HCT116 (cell line): Measurements from ENCODE around the gene GPR75. TPM values are rescaled to one million over a fixed set of nuclear protein-coding genes. Genes with fewer than 3 reads are reported as not detected.

Source experiments
- ATAC-seq: fragments of 200-7000 bp; cut with Tn5 transposase; 2 replicates; pipeline ENCODE4 v1.9.1; 2020; ENCODE audit warnings: mild to moderate bottlenecking, moderate library complexity
- BruUV-seq: library from RNA; stranded (reverse); fragments of 400-500 nt; replicated peaks from 2 replicates; lab custom pipeline; 2021; lab: Mats Ljungman, UMichigan
- CTCF ChIA-PET: fragments of 300-600 bp; sonication (Branson Sonifier 250); formaldehyde crosslinking; loops from one replicate; lab custom pipeline; 2021; ENCODE audit warnings: antibody characterized with exemption; lab: Charles Lee
- POLR2A ChIA-PET: fragments of 300-600, 350-600 bp; sonication (Branson Sonifier 250); formaldehyde crosslinking; loops from one replicate; lab custom pipeline; 2021; ENCODE audit warnings: antibody characterized with exemption; lab: Charles Lee
- RAD21 ChIA-PET, 2 experiments: fragments of 300-600 bp; sonication (Branson Sonifier 250); formaldehyde crosslinking; loops; one replicate each; lab custom pipeline; 2023; ENCODE audit warnings: low total read pairs in 2 of 2; ENCODE audit not compliant: uncharacterized antibody in 2 of 2, unreplicated experiment in 2 of 2, low non-redundant PET in 1 of 2; lab: Charles Lee
- DNase-seq: peaks from one replicate; pipeline ENCODE4 v3.0.0-alpha.2; 2010; ENCODE audit warnings: low read depth, low spot score
- H2AFZ ChIP-seq: fragments of 200-600 bp; shearing (Covaris generic), sonication (generic); 2 replicates; pipeline ENCODE4 v1.6.1; 2017; ENCODE audit warnings: low read depth, mixed run types, mixed read lengths, antibody characterized with exemption, low read length; ENCODE audit not compliant: poor library complexity, severe bottlenecking
- H3K27ac ChIP-seq: 2 replicates; pipeline ENCODE4 v1.5.1; 2012; ENCODE audit warnings: low read depth, low read length
- H3K27me3 ChIP-seq: fragments of 200-600 bp; sonication (generic); 2 replicates; pipeline ENCODE4 v1.6.1; 2016; ENCODE audit warnings: mixed run types, low read length, mixed read lengths; ENCODE audit not compliant: insufficient read depth
- H3K36me3 ChIP-seq, 2 experiments: fragments of 200-500 bp in 1 of 2; fragments of 200-600 bp in 1 of 2; sonication (Bioruptor generic) in 1 of 2; sonication (generic) in 1 of 2; 2 replicates each; pipeline versions ENCODE4 v1.5.1 to v1.6.1; 2014 to 2016; ENCODE audit warnings: low read length in 2 of 2, inconsistent platforms in 1 of 2, mixed read lengths in 1 of 2, mixed run types in 1 of 2; ENCODE audit not compliant: insufficient read depth in 2 of 2, control insufficient read depth in 1 of 2
- H3K4me1 ChIP-seq, 2 experiments: fragments of 200-600 bp in 1 of 2; sonication (generic) in 1 of 2; 2 replicates each; pipeline versions ENCODE4 v1.5.1 to v1.6.1; 2012 to 2017; ENCODE audit warnings: low read length in 2 of 2, inconsistent platforms in 1 of 2, mild to moderate bottlenecking in 1 of 2, mixed read lengths in 1 of 2, mixed run types in 1 of 2, moderate library complexity in 1 of 2; ENCODE audit not compliant: insufficient read depth in 2 of 2, control insufficient read depth in 1 of 2
- H3K4me2 ChIP-seq: fragments of 200-600 bp; sonication (generic); 2 replicates; pipeline ENCODE4 v1.6.1; 2017; ENCODE audit warnings: mixed run types, low read length, mixed read lengths
- H3K4me3 ChIP-seq, 2 experiments: fragments of 200-600 bp in 1 of 2; sonication (generic) in 1 of 2; replicated peaks in 1 of 2; 2 replicates each; pipeline ENCODE4 v1.5.1; 2011 to 2016; ENCODE audit warnings: low read length in 2 of 2, control low read depth in 1 of 2, low read depth in 1 of 2, mild to moderate bottlenecking in 1 of 2, mixed read lengths in 1 of 2, mixed run types in 1 of 2
- H3K79me2 ChIP-seq: fragments of 200-600 bp; sonication (generic); 2 replicates; pipeline ENCODE4 v1.6.1; 2017; ENCODE audit warnings: mild to moderate bottlenecking, mixed run types, low read length, moderate library complexity, mixed read lengths; ENCODE audit not compliant: insufficient read depth
- H3K9ac ChIP-seq: fragments of 200-600 bp; sonication (generic); 2 replicates; pipeline ENCODE4 v1.6.1; 2016; ENCODE audit warnings: low read length, mixed read lengths
- H3K9me2 ChIP-seq: fragments of 200-600 bp; sonication (generic), shearing (Covaris generic); 2 replicates; pipeline ENCODE4 v1.6.1; 2017; ENCODE audit warnings: mixed run types, mild to moderate bottlenecking, moderate library complexity; ENCODE audit not compliant: insufficient read depth
- H3K9me3 ChIP-seq, 2 experiments: fragments of 200-500 bp in 1 of 2; fragments of 200-600 bp in 1 of 2; sonication (Bioruptor generic) in 1 of 2; sonication (generic) in 1 of 2; 2 replicates each; pipeline ENCODE4 v1.6.1; 2014 to 2017; ENCODE audit warnings: low read length in 2 of 2, mixed read lengths in 2 of 2, inconsistent platforms in 1 of 2, low read depth in 1 of 2, mild to moderate bottlenecking in 1 of 2, mixed run types in 1 of 2, moderate library complexity in 1 of 2; ENCODE audit not compliant: control insufficient read depth in 1 of 2, insufficient read depth in 1 of 2
- H4K20me1 ChIP-seq: fragments of 200-600 bp; sonication (generic), shearing (Covaris generic); 2 replicates; pipeline ENCODE4 v1.6.1; 2017; ENCODE audit warnings: mixed run types, mild to moderate bottlenecking, moderate library complexity; ENCODE audit not compliant: insufficient read depth
- CBX3 ChIP-seq: IDR thresholded peaks from 2 replicates; pipeline ENCODE4 v1.6.1; 2012; ENCODE audit warnings: low read depth
- RAD21 ChIP-seq: IDR thresholded peaks from 2 replicates; pipeline ENCODE4 v1.6.1; 2012; ENCODE audit warnings: low read depth, mild to moderate bottlenecking
- ZBTB33 ChIP-seq: IDR thresholded peaks from 2 replicates; pipeline ENCODE4 v1.6.1; 2011; ENCODE audit warnings: mild to moderate bottlenecking, low read length, moderate library complexity; ENCODE audit not compliant: insufficient replicate concordance; ENCODE audit errors: extremely low read depth
- intact Hi-C: fragments of 100-400 bp; cut with micrococcal nuclease; formaldehyde crosslinking; loops from 2 replicates; pipeline ENCODE4 v1.10.0; 2022
- total RNA-seq: library from RNA; stranded (reverse); gene quantifications from one replicate; pipeline ENCODE4 v1.2.1, GENCODE V29; 2021; ENCODE audit not compliant: unreplicated experiment

Gene GPR75
- total RNA-seq, 1 experiment from 2014 or later, result 1.2 TPM

DNA sequence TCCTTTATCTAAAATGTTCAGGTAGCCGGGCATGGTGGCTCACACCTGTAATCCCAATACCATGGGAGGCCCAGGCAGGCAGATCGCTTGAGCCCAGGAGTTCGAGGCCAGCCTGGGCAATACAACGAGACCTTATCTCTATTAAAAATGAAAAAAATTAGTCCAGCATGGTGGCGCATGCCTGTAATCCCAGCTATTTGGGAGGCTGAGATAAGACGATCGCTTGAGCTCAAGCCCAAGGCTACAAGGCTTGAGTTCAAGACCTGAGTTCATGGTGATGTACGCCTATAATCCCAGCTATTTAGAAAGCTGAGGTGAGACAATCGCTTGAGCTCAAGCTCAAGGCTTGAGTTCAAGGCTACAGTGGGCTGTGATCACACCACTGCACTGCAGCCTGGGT, 45.6 kb upstream of the GPR75 start:
- no peak for TF ChIP-seq ZBTB33
- TF ChIP-seq, all 23 proteins: peak for 0
- Histone ChIP-seq H3K36me3 (peaks cover 45 to 46% of the 10 kb centered on the region in 2 experiments), H3K9ac (no peak overlapping the region), H3K4me1 (no peaks in the 10 kb centered on the region), H3K27me3 (no peaks in the 10 kb centered on the region), H3K9me3 (no peaks in the 10 kb centered on the region), H2AFZ (no peak overlapping the region), H3K79me2 (0 out of 2 replicates have a peak, but pooled peaks cover 1% of the 10 kb centered on the region), H3K9me2 (no peaks in the 10 kb centered on the region), H3K27ac (no peak overlapping the region), H4K20me1 (no peaks in the 10 kb centered on the region), H3K4me3 (no peak overlapping the region), H3K4me2 (no peak overlapping the region)
- BruUV-seq, result no TSS peak
- intact Hi-C loops, result no loop called here
- DNase-seq (no peak), ATAC-seq (no peak)
- CTCF ChIA-PET, result no interaction called here
- RAD21 ChIA-PET, result no interaction called here
- POLR2A ChIA-PET, result no interaction called here

- H4K20me1 ChIP-seq, result no peaks in the 10 kb centered on the region
- intact Hi-C loops, result no loop called here
- no peak for DNase-seq
- no peak for TF ChIP-seq CBX3
- peak; percentile 28 for TF ChIP-seq RAD21
- TF ChIP-seq, all 23 proteins: peak for 1
- Histone ChIP-seq H3K27me3 (no peaks in the 10 kb centered on the region), H3K79me2 (no peaks in the 10 kb centered on the region), H3K9ac (no peak overlapping the region), H2AFZ (no peak overlapping the region), H3K36me3 (peaks cover 32 to 42% of the 10 kb centered on the region in 2 experiments), H3K9me3 (no peaks in the 10 kb centered on the region), H3K9me2 (no peaks in the 10 kb centered on the region), H3K4me2 (no peak overlapping the region), H3K4me3 (no peak overlapping the region), H3K4me1 (no peaks in the 10 kb centered on the region), H3K27ac (no peak overlapping the region)
- RAD21 ChIA-PET, result no interaction called here
- CTCF ChIA-PET, result no interaction called here
- no TSS peak for BruUV-seq
- POLR2A ChIA-PET, result no interaction called here
- ATAC-seq, result no peak
Measured at GRCh38 chr2:53903011-53903410, 43.2 kb upstream of the GPR75 start.
